Activated gamma-delta T cell treated with Interleukin-2 at 50 U/mL for 16 hours (primary cell): ENCODE results near the gene ANO2.

Experiments used
- DNase-seq: peaks from one replicate; pipeline ENCODE4 v3.0.0-alpha.2; 2020

ANO2 gene

DNA sequence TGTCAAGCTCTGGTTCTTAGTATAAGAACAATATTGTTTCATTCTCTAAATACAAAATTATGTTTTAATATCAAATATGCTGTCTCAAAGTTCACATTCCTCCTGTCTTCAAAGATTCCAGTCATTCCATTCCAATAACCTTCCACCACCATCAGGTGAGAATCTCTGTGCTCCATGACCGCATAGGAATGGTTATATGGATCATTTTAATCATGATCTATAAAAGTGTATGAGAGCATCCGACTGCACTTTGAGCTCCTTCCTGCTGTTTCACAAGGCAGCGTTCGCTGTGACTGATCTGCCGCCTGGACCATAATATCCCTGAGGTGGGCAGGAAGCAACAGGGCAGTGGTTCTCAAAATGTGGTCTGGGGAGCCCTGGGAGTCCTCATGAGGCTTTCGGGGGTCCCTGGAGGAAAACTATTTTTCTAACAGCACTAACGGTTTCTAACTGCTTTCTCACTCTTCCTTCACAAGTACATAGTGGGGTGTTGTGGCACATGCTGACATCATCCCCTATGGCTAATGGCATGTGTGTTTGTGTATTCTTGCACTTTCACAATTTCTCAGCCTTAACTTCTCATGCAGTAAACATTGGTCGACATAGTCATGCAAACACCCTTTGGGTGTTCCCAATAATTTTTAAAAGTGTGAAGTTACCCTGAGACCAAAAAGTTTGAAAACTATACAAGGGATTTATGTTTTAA lies 137.4 kb downstream of the ANO2 start:
- no peak for DNase-seq

DNA sequence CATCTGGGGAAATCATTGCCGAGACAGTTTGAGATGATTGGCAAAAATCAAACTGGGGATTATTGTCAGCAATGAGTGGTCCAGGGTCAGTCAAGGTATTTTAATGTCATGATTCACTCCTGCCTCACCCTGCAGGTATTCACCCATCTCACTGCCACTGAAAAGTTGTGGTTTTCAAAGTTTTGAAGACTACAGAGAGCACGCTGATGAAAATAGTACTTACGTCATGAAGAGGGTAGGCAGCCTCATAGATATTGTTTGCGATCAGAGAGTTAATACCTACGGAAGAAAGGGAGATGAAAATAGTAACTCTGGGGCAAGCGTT lies 138.0 kb downstream of the ANO2 start:
- DNase-seq: no peak

DNA sequence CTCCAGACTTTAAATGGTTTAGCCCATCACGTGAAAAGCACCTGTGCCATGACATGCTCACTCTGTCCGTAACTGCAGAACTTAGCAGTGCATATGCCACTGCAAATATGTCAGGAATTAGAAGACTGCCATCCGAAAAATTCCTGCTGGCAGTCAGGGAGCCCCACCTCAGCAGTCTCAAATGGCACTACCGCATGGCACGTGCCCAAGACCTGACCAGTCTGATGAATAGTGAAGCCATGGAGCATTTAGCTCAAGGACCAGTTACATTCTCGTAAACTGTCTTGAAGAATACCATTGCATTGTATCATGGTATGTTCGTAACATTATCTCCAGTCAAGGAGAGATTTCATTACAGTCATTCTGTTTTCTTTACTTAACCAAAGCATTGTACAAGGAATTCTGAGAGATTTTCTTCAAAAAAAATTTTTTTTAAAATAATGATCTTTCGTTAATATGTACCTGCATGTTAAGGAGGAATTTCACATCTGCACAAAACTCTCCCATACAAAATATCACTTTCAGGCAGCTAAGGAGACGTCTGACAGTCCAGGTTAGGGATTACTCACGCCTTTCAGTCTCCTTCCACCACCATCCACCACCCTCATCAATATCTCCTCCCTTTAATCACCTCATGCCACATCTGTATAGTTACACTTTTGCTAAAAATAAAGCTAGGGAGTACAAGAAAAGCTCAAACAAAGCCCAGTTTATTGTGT lies 138.5 kb downstream of the ANO2 start:
- no peak for DNase-seq

DNA sequence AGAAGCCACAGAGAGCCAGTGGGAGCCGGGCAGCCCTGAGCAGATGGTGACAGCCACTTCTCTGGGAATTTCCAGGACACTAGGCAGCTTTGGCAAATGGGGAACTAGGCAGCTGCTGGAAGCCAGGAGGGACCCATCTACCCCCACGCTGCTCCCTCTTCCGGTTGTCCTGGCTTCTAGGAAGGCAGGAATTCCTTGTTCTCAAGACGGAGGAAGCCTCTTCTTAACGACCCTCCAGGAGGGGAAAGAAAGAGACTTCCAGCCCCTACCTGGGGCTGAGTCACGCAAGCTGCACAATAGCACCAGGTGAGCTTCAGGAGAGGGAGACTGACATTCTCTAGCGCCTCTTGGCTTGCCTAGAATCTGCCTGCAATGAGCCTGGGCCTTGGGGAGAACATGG lies 141.5 kb downstream of the ANO2 start:
- no peak for DNase-seq

DNA sequence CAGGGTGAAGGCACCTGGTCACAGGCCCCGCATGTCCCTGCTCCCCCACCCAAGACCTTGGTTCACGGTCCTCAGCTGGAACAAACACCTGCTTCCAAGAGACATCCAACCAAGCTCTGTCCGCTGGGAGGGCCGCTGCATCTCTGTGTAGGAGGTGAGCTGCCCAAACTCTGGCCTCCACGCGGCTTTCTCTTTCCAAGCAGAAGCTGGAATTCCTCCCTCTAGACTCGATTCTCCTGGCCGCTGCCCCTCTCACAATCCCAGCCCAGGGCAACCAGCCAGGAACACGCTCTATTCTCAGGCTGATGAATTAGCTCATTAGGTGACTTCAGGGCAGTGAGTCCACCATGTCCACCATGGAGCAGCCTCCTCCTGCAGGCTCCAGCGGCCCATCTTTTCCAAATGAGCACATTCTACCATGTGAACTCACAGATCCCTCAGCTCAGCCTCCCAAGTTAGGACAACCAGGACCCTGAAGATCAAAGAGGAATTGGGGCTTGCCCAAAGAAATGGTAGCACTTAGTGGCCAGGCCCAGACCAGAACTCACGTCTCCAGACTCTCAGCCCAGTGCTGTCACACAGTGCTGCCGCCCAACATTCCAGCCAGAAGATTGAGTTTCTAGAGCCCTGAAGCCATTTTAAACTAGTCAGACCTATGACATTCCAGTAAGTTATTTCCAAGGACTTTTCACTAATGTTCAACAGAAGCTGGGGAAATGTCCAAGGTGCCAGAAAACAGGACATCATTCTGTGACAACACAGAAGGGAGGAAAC lies 146.6 kb downstream of the ANO2 start:
- DNase-seq: no peak

DNA sequence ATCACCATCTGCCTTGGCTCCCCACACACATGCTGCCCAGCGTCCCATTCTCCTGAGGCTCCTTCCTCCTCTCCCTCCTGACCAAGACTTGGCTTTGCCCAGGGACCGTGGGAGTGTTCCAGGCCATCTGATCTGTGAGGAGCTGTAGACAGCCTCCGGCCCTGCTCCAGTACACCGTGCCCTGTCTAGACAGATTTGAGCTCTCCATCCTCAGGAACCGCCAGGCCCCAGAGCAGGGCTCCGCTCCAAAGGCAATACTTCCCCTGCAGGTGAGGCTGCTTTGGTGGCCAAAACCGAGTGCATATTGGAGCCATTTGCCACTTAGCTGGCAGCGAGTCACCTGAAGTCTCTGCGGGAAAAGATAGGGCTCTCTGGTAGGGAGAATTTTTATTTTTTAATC lies 147.4 kb downstream of the ANO2 start:
- DNase-seq: no peak

DNA sequence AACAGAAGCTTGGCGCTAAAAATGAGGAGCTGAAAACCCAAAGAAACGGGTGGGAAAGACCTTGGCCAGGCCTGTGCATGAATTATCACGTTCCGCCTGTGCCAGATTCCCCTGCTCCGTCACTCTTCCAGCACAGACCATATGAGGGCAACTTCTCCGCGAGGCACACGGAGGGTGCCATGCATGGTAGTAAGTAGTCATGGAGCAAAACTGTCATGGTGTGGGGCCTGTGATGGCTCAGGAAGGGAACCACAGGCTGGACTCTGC lies 148.2 kb downstream of the ANO2 start:
- no peak for DNase-seq

DNA sequence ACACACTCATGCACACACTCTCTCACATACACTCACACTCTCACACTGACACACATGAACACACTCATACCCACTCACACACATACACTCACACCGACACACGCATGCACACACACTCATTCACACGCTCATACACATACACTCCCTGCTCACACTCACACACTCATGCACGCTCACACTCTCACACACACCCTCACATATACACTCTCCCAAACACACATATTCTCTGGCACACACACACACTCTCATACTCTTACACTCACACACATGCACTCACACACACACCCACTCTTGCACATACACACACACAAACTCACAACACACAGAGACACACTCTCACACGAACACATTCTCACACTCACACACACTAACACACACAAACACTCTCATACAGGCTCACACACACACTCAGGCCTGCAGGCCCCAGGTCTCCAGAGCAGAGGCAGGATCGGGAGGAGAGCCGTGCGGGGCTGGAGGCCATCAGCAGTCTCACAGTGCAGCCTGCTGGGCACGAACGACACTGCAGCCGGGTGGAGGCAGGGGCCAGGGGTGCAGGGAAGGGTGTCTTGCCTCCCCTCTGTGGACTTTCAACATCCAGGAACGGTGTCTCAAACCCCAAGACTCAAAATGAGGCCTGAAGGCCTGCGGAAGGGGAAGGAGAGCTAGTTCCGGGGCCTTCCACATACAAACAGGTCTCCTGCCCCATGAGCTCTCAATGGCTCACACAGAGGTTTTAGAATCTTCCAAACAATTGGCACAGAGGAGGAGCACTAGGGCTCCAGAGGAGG lies 148.7 kb downstream of the ANO2 start:
- DNase-seq: no peak

DNA sequence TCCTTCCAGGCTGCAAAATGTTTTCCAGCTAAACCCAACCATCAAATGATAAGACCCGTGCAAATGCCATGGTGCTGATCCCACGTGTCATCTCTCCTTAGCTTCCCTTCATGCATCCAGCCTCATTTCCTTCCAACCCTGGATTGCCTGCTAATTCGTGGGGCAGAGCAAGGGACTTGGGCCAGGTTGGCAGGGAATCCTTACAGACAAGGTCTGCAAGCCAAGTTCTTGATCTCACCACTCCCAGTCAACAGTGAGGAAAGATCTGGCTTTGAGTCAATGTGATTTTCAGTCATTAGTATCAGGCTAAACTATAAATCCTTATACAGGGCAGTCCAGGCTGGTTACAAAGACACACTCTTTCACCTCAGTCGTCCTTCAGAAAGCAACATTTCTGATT lies 150.9 kb downstream of the ANO2 start:
- DNase-seq: no peak

DNA sequence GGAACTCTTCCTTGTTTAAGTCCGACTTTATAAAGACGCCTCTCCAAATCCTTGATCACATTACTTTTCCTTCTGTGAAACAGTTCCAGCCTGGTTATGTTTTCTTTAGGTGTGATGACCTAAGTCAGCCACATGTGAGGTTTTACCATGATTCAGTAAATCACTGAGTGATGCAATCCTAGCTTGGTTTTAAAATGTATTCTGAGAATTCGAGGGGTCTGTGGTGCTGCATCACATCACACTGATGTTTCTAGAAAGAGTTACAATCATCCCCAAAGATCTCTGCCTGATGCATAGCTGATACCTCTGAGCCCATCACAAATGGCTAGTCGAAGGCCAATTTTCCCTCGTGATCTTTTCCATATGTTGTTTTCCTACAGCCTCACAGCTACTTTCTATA lies 152.7 kb downstream of the ANO2 start:
- DNase-seq: no peak

DNA sequence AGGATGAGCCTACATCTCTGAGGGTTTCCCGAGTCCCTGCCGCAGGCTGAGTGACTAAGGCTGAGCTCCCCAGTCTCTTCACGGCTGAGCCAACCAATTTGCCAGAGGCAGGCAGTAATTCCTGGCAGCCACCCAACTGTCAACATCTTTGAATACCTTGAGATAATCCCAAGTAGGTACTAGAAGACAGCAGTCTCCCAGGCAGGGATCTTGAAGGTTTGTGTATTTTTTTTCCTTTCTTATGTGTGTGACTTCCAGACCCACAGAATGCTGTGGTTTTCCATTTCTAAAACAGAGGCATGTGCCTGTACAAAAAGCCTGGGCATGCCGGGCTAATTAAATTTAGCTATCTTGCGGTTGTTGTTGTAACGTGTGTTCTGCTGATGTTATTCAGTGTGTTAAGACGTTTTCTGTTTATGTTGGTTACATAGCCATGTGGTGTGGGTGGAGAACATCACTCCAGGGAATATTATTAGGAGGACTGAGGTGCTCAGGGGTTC lies 155.5 kb downstream of the ANO2 start:
- no peak for DNase-seq

DNA sequence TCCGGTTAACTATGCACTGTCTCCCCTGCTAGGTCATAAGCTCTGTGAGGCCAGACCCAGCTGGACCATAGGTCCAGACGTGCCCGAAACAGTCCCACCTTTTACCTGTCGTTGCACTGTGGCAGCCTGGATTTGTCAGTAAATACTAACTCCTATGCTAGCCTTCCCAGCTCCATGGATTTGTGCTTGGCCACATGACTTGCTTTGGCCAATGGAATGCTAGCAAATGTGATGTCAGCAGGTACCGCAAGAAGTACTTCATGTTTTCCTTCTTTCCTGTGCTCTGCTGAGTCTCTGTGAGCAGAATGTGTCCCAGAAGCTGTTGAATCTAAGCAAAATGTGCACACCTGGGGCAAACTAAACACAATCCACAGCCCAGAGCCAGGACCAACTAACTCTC lies 157.2 kb downstream of the ANO2 start:
- no peak for DNase-seq

DNA sequence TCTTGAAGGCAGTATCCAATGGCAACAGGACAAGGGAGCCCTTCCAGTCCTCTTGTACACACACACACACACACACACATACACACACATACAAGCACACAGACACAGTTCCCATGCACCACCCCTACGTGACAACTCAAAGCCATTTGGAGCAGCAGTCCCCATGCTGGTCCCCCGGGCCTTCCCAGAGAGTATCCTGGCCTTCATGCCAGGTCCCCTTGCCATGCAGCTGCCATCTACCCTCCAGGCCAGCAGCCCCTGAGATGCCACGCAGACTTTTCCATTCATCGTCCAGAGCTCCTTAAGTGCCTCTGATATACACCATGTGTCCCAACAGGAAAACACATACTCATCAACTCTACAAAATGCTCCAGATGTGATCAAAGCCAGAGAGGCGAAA lies 159.5 kb downstream of the ANO2 start:
- DNase-seq: no peak

DNA sequence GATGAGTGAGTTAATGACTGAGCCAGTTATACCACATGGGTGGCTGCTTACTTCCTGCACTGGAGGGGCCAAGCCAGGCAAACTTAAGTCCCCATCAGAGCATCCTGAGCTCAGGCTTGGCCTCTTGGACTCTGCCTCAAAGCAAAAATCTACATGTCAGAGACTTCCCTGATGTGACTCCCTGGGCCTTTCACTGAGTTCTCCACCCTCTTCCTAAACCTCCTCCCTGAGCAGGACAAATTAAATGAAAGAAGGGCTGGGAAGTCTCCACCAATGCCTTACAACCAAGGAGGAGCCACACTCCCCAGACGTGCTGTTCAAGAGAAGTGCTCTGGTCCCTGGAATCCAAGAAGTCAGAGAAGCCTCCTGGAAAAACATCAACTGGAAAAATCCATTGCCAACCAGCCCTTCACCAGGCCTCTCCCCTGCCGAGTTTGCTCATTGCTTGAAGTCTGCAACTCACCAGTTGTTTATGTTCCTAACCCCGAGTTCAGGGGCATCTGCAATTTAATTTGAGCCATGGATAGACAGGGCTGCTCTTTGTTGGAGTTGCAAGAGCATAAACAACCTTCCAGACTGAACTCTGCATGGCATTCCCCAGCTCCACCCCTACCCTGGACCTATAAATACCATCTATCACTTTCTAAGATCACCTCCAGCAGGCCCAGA lies 160.5 kb downstream of the ANO2 start:
- no peak for DNase-seq

DNA sequence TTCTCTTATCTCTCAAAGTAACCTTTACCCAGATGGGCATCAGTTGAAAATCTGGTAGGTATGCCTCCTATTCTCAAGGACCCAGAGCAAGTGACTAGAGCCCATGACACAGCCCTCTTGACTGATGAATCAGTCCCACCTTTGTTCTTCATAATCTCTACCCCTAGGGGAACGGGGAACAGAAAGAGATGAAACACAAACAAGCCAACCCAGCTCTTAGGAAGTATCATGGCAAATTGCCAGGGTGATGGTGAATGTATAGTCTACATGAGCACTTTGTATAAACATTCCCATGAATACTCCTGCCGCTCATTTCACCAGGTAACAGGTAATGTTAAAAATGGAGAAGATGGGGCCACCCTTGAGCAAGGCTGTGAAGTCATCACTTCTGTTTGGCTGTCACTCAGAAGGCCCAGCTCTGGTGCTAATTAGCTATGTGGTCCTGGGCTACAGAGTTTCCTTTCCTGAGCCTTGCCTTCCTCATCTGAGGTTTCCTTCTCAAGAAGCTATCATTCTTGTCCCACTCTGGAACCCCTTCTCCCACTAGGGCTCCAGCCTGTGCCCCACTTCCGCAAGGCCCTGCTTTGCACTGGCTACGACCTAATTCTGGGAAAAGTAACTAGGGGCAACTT lies 161.7 kb downstream of the ANO2 start:
- no peak for DNase-seq

DNA sequence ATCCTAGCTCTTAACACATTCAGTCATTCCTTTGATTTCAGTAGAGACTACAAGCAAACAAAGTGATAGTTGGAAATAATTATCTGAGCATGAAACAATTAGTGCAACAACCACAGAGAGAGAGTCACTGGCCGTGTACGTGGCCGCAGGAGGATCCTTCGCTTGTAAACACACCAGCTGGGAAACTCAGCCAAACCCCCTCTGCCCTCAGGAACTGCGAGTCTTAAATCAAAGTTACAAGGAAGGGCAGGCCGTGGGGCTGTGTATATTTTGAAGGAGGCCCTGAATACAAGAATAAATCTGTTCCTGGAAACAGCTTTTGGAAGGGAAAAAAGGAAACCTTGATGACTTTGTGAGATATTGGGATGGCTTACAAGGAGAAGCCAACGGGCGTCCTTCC lies 164.5 kb downstream of the ANO2 start:
- no peak for DNase-seq

DNA sequence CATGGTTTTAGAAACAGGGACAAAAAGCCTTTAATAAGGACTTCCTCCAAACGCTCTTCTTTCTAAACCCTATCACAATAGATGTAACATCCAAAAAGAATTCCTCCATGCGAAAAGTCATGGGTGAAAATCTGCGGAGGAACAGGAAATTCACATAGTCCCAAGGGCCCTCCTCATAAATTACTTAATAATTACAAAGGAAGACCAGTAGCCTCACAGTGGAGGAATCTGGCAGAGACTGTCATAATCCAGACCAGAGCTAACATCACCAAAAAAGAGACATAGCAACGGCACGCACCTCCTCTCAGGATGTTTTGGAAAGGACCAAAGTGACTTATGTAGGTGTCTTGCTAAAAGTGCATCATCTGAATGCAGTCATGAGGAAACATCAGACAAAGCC lies 165.7 kb downstream of the ANO2 start:
- DNase-seq: no peak

DNA sequence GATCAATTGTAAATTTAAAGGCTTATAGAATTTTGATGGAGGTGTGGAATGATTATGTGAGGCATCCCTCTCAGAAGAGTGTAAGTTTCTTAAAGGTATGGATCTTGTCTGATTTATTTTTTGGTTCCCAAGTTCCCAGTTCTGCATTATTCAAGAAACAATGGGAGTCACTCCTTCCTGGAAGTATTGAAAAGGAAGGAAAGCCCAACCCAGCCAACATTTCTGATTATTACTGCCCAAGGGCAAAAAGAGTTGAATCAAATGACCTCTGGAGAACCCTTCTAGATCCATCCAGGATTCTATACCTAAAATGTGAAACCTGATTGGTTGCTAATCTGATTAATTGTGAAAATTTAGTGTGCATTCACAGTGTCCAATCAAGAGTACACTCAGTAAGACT lies 166.2 kb downstream of the ANO2 start:
- DNase-seq: no peak

DNA sequence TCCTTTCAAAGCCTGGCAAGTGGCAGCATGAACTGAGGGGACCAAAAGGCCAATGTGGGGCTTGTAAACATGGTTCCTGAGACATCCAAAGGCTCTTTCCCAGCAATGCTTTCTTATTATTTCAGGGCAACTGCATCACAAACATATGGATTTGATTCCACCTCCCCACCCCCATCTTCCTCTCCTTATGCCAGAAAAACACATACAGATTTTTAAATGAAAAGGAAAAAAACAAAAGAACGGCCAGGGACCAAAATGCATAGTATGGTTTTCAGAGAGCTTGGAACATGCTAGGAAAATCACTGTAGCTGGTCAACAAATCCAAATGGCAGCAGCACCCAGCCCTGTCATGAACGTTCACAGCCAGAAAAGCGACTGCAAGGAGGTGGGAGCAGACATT lies 167.6 kb downstream of the ANO2 start:
- no peak for DNase-seq

DNA sequence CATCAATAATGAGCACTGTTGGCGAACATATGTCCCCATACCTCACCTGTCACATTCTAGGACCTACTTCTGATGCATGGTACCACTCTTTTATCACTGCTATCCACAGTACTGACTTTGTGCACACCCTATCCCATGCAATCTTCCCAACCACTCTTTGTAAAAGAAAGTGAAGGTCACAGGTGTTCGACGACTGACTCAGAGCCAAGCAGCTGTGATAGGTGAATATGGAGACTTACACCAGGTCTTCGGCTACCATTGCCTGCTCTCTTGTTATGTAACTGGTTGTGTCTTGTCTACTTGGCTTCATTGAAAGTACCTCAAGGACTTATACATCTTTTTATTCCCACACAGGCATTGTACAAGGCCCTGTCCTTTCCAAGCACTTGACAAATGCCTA lies 169.0 kb downstream of the ANO2 start:
- no peak for DNase-seq

DNA sequence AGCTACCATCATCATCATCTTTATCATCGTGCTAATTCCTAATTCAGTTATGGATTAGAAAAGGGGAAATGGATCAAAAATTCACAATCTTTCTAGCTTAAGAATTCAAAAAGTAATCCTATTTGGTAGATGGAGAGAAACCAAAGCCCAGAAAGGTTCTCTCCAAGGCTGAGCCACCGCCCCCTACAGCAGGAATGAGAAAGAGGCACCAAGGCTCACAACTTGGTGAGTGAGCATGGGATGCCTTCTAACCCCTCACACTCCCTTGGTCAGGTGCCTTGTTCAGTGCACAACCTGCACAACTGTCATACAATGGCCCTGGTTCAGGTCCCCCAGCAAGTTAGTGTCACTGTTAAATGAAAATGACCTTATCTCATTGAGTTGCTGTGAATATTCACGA lies 171.5 kb downstream of the ANO2 start:
- DNase-seq: no peak

DNA sequence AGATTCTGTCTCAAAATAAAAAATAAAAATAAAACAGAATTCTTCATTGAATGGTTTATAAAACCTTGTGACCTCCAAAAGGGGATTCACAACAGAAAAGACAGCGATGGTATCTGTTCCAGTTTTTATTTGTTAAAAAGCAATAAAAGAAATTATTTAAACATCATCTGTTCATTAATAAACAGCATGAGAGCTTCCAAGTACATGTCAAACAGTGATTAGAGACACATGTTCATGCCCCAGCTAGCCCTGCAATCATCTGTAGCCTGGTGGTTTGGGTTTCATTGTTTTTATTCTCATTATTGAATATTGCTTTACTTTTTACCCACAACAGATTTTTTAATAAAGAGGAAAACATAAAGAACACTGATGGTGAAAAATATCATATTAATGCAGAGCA lies 173.3 kb downstream of the ANO2 start:
- no peak for DNase-seq

DNA sequence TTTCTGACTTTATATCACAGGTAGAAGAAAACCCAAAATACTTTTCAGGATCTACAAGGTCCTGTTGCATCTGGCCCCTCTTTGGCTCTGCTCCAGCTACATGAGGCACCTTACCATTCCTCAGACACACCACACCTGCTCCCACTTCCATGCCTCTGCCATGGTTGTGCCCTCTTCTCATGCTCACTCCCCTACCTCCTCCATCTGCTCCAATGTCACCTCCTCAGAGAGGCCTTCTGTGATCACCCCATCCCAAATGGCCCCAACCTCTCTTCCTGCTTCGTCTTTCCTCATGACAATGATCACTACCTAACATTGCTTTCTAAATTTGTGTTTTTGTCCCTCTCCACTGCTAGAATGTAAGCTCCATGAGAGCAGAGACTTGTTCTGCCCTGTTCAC lies 174.3 kb downstream of the ANO2 start:
- no peak for DNase-seq
